HG03025 (cell line): ENCODE measurements around the gene SAMD4B.
"Not testable (repeated sequence)": the region's sequence is repeated elsewhere in the genome, so short reads cannot be mapped to it uniquely, and the experiment has no call there.

Experiments
- ATAC-seq: cut with Tn5 transposase; IDR thresholded peaks from one replicate; pipeline ENCODE4 v1.9.1; 2021; ENCODE audit warnings: mild to moderate bottlenecking, moderate library complexity; ENCODE audit not compliant: unreplicated experiment, low FRiP score

SAMD4B gene

GRCh38 chr19:39332738-39333137, 9.5 kb upstream of the SAMD4B start:
- not testable (repeated sequence) for ATAC-seq

- ATAC-seq = no peak
Observed at GRCh38 chr19:39333507-39333906, 8.7 kb upstream of the SAMD4B start.

GRCh38 chr19:39334444-39334976, 7.7 kb upstream of the SAMD4B start:
- ATAC-seq = no peak

- no peak for ATAC-seq
Observed at GRCh38 chr19:39335168-39335548, 7.1 kb upstream of the SAMD4B start.

- no peak for ATAC-seq
Observed at GRCh38 chr19:39336483-39336882, 5.7 kb upstream of the SAMD4B start.

- no peak for ATAC-seq
Observed at GRCh38 chr19:39339674-39340073, 2.5 kb upstream of the SAMD4B start.

- not testable (repeated sequence) for ATAC-seq
Observed at GRCh38 chr19:39340156-39340555, 2.1 kb upstream of the SAMD4B start.

GRCh38 chr19:39341129-39341718, 997 bp upstream of the SAMD4B start:
- ATAC-seq = no peak

GRCh38 chr19:39342647-39343305, 555 bp downstream of the SAMD4B start:
- ATAC-seq = no peak

GRCh38 chr19:39345956-39346355, 3.7 kb downstream of the SAMD4B start:
- ATAC-seq = no peak

- ATAC-seq = no peak
Observed at GRCh38 chr19:39347332-39348164, 5.3 kb downstream of the SAMD4B start.

- ATAC-seq = no peak
Observed at GRCh38 chr19:39349326-39349725, 7.1 kb downstream of the SAMD4B start.

GRCh38 chr19:39350156-39350555, 7.9 kb downstream of the SAMD4B start:
- ATAC-seq = no peak

- peak; percentile 59 for ATAC-seq
Observed at GRCh38 chr19:39351537-39352064, 9.4 kb downstream of the SAMD4B start.

- ATAC-seq = no peak
Observed at GRCh38 chr19:39352381-39353255, 10.4 kb downstream of the SAMD4B start.

- no peak for ATAC-seq
Observed at GRCh38 chr19:39355253-39355652, 13.0 kb downstream of the SAMD4B start.

- no peak for ATAC-seq
Observed at GRCh38 chr19:39356073-39356472, 13.9 kb downstream of the SAMD4B start.

- no peak for ATAC-seq
Observed at GRCh38 chr19:39356647-39357046, 14.4 kb downstream of the SAMD4B start.

- no peak for ATAC-seq
Observed at GRCh38 chr19:39359026-39359425, 16.8 kb downstream of the SAMD4B start.

GRCh38 chr19:39360599-39360998, 18.4 kb downstream of the SAMD4B start:
- ATAC-seq = no peak
